Adrenal gland (tissue), 12 donors: ENCODE results near the gene VEGFA. TPM values are rescaled to one million over a fixed set of nuclear protein-coding genes. Genes with fewer than 3 reads are reported as not detected.
A peak's percentile ranks its signal among the peaks of the same experiment; 100 is the strongest.

ENCODE experiments used
- DNase-seq, 7 donors: peaks; one replicate each; pipeline ENCODE4 v3.0.0-alpha.2; 2019 to 2020
- H3K27ac ChIP-seq, 5 donors: fragments of 200-600 bp; sonication (generic) in 4 of 5; 1 replicate in 3 of 5; 2 replicates in 2 of 5; pipeline versions ENCODE4 v1.5.1 to v1.8.0; 2016 to 2020; ENCODE audit warnings: mild to moderate bottlenecking in 1 of 5
- H3K27me3 ChIP-seq: fragments of 200-600 bp; 2 replicates; pipeline ENCODE4 v1.8.0; 2021
- H3K36me3 ChIP-seq, 2 donors: fragments of 200-600 bp; replicated peaks in 1 of 2; 1 replicate in 1 of 2; 2 replicates in 1 of 2; pipeline versions ENCODE4 v1.5.1 to v1.8.0; 2018 to 2022
- H3K4me1 ChIP-seq, 2 donors: fragments of 200-600 bp; replicated peaks in 1 of 2; 1 replicate in 1 of 2; 2 replicates in 1 of 2; pipeline versions ENCODE4 v1.5.1 to v1.8.0; 2018 to 2021
- H3K4me3 ChIP-seq, 4 donors: fragments of 200-600 bp; sonication (generic) in 3 of 4; one replicate each; pipeline ENCODE4 v1.5.1; 2016 to 2018
- H3K9me3 ChIP-seq, 3 donors: fragments of 200-600 bp; sonication (generic) in 1 of 3; replicated peaks in 1 of 3; 1 replicate in 2 of 3; 2 replicates in 1 of 3; pipeline versions ENCODE4 v1.5.1 to v1.8.0; 2016 to 2021
- CTCF ChIP-seq, 6 experiments: fragments of 450-650 bp in 4 of 6; fragments of 200-600 bp in 2 of 6; sonication (generic) in 1 of 6; IDR thresholded peaks; 1 replicate in 5 of 6; 2 replicates in 1 of 6; pipeline versions ENCODE4 v1.5.1 to v1.8.0; 2016 to 2021; ENCODE audit warnings: antibody characterized with exemption in 6 of 6, mild to moderate bottlenecking in 2 of 6, moderate library complexity in 1 of 6
- POLR2A ChIP-seq, 2 donors: fragments of 450-650 bp; IDR thresholded peaks; one replicate each; pipeline ENCODE4 v1.6.1; 2017; ENCODE audit warnings: antibody characterized with exemption in 2 of 2, mild to moderate bottlenecking in 2 of 2, moderate library complexity in 1 of 2
- WGBS, 4 donors: extraction: QIAGEN DNeasy Blood & Tissue Kit in 2 of 4; methylation state at CpG; one replicate each; pipeline versions ENCODE4 v1.1.5 to v1.1.7; 2013 to 2017; 5-methylcytosine and 5-hydroxymethylcytosine counted together
- intact Hi-C, 2 donors: fragments of 100-400 bp; cut with DNase I; formaldehyde crosslinking; loops; one replicate each; pipeline versions ENCODE4 v1.14.1 to v1.15.0; 2022 to 2023
- polyA plus RNA-seq, 3 donors: library from polyadenylated mRNA; stranded (reverse); fragments of 200-250 nt in 2 of 3; fragments of 350-450 nt in 1 of 3; fragmentation: Illumina TruSeq in 1 of 3; extraction: RNeasy Lipid Tissue Mini Kit (QIAGEN cat#74804) in 1 of 3; gene quantifications; one replicate each; pipeline ENCODE4 v1.2.3, GENCODE V29; 2013 to 2014
- total RNA-seq, 9 donors: library from RNA; depleted of rRNA in 4 of 9; stranded (reverse); fragments of >200 nt in 4 of 9; fragments of 120-200 nt in 1 of 9; fragmentation: NEBNext Ultra II Directional in 1 of 9; extraction: Animal tissue kit (Norgen Biotek cat#: 25700) in 1 of 9; gene quantifications; one replicate each; pipeline versions ENCODE4 v1.1.0 to v1.2.4, GENCODE V29; 2013 to 2023
- donor health status: healthy with polysubstance abuse.
- donor health status: Bipolar disorder and iron deficiency.
- donor health status: DM: yes; HTN: yes; CAD: no.
- donor health status: DM: no; HTN: no; CAD: no.
- donor health status: DM: no; HTN: no; CAD: no.
- donor health status: DM: yes; HTN: yes; CAD: no.

VEGFA gene
- total and polyA plus RNA-seq, 12 donors: 31.5 to 343 (median 101) TPM

- WGBS, 4 donors: 74 to 100% (median 77%) methylated on average over 1 of the region's 1 CpG
- no peak for TF ChIP-seq CTCF (IDR thresholded peaks at IDR 0.05)
- no peak for TF ChIP-seq POLR2A (IDR thresholded peaks at IDR 0.05)
- H3K27ac ChIP-seq: no peak overlapping the region
- intact Hi-C loops: loop anchor here (5.0 kb wide), 3 partner anchors 99 to 311 kb away; no protein-coding TSS in a partner anchor
- H3K4me3 ChIP-seq: no peak overlapping the region
- no peaks in the 10 kb centered on the region for H3K9me3 ChIP-seq
- DNase-seq: peak in 1 of 7 donors; percentile 9
- no peaks in the 10 kb centered on the region for H3K36me3 ChIP-seq
- H3K4me1 ChIP-seq: peaks cover 0 to 6% of the 10 kb centered on the region in 2 donors
- H3K27me3 ChIP-seq: no peaks in the 10 kb centered on the region
Observed at GRCh38 chr6:43766500-43766853, 3.5 kb upstream of the VEGFA start.

GRCh38 chr6:43766964-43767461, 3.0 kb upstream of the VEGFA start:
- intact Hi-C loops: loop anchor here (5.0 kb wide), 3 partner anchors 100 to 310 kb away; no protein-coding TSS in a partner anchor
- WGBS, 4 donors: 91 to 99% (median 92%) methylated on average over 9 to 10 of the region's 10 CpGs
- TF ChIP-seq POLR2A (IDR thresholded peaks at IDR 0.05) (no peak), CTCF (IDR thresholded peaks at IDR 0.05) (no peak)

GRCh38 chr6:43767553-43768505, 2.2 kb upstream of the VEGFA start:
- Histone ChIP-seq H3K27ac (no peak overlapping the region), H3K4me3 (no peak overlapping the region), H3K4me1 (peaks cover 7 to 10% of the 10 kb centered on the region in 2 donors), H3K36me3 (no peaks in the 10 kb centered on the region), H3K9me3 (no peaks in the 10 kb centered on the region), H3K27me3 (no peaks in the 10 kb centered on the region)
- intact Hi-C loops: loop anchor here (2.0 to 5.0 kb wide), 4 partner anchors 101 to 309 kb away; no protein-coding TSS in a partner anchor
- DNase-seq: peak in 3 of 7 donors; percentile 15 to 26 (median 15)
- 73 to 75% (median 74%) methylated on average over 6 to 8 of the region's 8 CpGs for WGBS, 4 donors
- no peak for TF ChIP-seq POLR2A (IDR thresholded peaks at IDR 0.05)
- no peak for TF ChIP-seq CTCF (IDR thresholded peaks at IDR 0.05)

More at GRCh38 chr6:43766964-43767461, 3.0 kb upstream of the VEGFA start:
- Histone ChIP-seq H3K4me1 (peaks cover 2 to 6% of the 10 kb centered on the region in 2 donors), H3K4me3 (no peak overlapping the region), H3K9me3 (no peaks in the 10 kb centered on the region), H3K36me3 (no peaks in the 10 kb centered on the region), H3K27me3 (no peaks in the 10 kb centered on the region), H3K27ac (no peak overlapping the region)
- DNase-seq: peak in 1 of 7 donors; percentile 13

- intact Hi-C loops: loop anchor here (2.0 to 5.0 kb wide), 4 partner anchors 101 to 309 kb away; no protein-coding TSS in a partner anchor
- Histone ChIP-seq H3K9me3 (no peaks in the 10 kb centered on the region), H3K4me1 (peaks cover 13 to 16% of the 10 kb centered on the region in 2 donors), H3K27ac (no peak overlapping the region), H3K27me3 (no peaks in the 10 kb centered on the region), H3K36me3 (no peaks in the 10 kb centered on the region), H3K4me3 (no peak overlapping the region)
- DNase-seq: peak in 1 of 7 donors; percentile 7
- no peak for TF ChIP-seq POLR2A (IDR thresholded peaks at IDR 0.05)
- TF ChIP-seq CTCF (IDR thresholded peaks at IDR 0.05): no peak
- 57 to 75% (median 67%) methylated on average over 1 of the region's 1 CpG for WGBS, 4 donors
Observed at GRCh38 chr6:43768506-43768860, 1.5 kb upstream of the VEGFA start.
